Kidney epithelial cell (primary cell): Measurements from ENCODE around the gene OR5B3. TPM values are rescaled to one million over a fixed set of nuclear protein-coding genes. Genes with fewer than 3 reads are reported as not detected.
"Not testable (repeated sequence)": the region's sequence is repeated elsewhere in the genome, so short reads cannot be mapped to it uniquely, and the experiment has no call there.

Experiments
- DNase-seq: peaks from one replicate; pipeline ENCODE4 v3.0.0-alpha.2; 2010; ENCODE audit warnings: low read depth
- H3K27me3 ChIP-seq: 2 replicates; pipeline ENCODE4 v1.6.0; 2011; ENCODE audit warnings: low read length; ENCODE audit not compliant: control insufficient read depth, insufficient read depth
- H3K36me3 ChIP-seq: 2 replicates; pipeline ENCODE4 v1.5.1; 2011; ENCODE audit warnings: low read length; ENCODE audit not compliant: control insufficient read depth, insufficient read depth
- H3K4me3 ChIP-seq: 2 replicates; pipeline ENCODE4 v1.5.1; 2011; ENCODE audit warnings: low read depth, mild to moderate bottlenecking, control low read depth, low read length
- total RNA-seq: library from RNA; depleted of rRNA; stranded (reverse); fragments of >200 nt; gene quantifications from 2 replicates; pipeline ENCODE4 v1.2.3, GENCODE V29; 2015
- TF ChIP-seq, protein P1 (sequence below): IDR thresholded peaks from 2 replicates; pipeline ENCODE4 v1.5.1; 2011; ENCODE audit warnings: mild to moderate bottlenecking, moderate library complexity, low read length, control low read depth, inconsistent platforms; ENCODE audit not compliant: insufficient read depth, poor library complexity, severe bottlenecking

Gene OR5B3
- total RNA-seq, 1 donor from 2014 or later, result not detected

DNA sequence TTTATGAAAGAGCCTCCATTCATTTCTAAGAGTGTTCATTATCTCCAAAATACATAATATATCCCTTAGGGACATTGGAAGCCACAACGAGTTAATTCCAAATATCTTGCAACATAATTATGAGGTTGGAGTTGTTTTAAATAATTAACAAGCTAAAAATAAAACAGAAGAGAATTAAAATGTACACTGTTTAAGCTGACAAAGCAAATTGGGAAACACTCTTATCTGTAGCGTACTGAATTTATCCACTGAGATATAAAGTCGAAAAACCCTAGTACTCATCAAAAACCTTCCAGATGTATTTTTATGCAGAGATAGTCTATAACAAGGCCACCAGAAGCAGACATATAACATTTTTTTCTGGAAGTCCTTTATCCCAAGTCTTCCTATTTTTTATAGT lies 27.5 kb upstream of the OR5B3 start:
- H3K4me3 ChIP-seq, result no peak overlapping the region
- no peak for DNase-seq
- no peaks in the 10 kb centered on the region for H3K27me3 ChIP-seq
- TF ChIP-seq, protein P1, sequence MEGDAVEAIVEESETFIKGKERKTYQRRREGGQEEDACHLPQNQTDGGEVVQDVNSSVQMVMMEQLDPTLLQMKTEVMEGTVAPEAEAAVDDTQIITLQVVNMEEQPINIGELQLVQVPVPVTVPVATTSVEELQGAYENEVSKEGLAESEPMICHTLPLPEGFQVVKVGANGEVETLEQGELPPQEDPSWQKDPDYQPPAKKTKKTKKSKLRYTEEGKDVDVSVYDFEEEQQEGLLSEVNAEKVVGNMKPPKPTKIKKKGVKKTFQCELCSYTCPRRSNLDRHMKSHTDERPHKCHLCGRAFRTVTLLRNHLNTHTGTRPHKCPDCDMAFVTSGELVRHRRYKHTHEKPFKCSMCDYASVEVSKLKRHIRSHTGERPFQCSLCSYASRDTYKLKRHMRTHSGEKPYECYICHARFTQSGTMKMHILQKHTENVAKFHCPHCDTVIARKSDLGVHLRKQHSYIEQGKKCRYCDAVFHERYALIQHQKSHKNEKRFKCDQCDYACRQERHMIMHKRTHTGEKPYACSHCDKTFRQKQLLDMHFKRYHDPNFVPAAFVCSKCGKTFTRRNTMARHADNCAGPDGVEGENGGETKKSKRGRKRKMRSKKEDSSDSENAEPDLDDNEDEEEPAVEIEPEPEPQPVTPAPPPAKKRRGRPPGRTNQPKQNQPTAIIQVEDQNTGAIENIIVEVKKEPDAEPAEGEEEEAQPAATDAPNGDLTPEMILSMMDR, result no peak
- H3K36me3 ChIP-seq, result no peaks in the 10 kb centered on the region

DNA sequence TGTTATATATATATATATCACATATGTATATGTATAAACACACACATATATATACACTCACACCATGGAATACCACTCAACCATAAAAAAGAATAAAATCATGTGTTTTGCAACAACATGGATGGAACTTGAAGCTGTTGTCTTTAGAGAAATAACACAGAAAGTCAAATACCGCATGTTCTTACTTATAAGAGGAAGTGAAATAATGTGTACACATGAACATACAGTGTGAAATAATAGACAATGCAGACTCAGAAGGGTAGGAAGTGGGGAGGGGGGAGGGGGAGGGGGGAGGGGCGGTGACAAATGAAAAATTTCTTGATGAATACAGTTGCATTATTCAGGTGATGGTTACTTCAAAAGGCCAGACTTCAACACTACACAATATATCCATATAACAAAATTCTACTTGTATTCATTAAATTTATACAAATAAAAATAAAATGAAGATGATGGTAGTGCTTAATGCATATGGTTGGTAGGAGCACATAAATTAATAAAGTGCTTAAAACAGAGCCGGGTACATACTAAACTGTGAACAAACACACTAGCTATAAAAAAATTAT lies 27.0 kb upstream of the OR5B3 start:
- DNase-seq, result no peak
- TF ChIP-seq, protein P1, result no peak
- no peaks in the 10 kb centered on the region for H3K36me3 ChIP-seq
- no peak overlapping the region for H3K4me3 ChIP-seq
- no peaks in the 10 kb centered on the region for H3K27me3 ChIP-seq

DNA sequence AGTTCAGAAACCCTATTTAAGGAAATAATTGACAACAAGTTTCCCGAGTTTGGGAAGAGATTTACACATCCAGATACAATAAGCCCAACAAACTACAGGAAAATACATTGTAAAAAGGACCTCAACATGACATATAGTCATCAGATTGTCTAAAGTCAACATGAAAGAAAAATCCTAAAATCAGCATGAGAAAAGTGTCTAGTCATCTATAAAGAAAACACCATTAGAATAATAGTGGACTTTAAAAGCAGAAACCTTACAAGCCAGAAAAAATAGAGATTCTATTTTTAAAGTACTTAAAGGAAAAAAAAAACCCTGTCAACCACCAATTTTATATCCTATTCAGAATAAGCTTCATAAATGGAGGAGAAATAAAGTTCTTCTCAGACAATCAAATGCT lies 22.6 kb upstream of the OR5B3 start:
- Histone ChIP-seq H3K27me3 (no peaks in the 10 kb centered on the region), H3K4me3 (no peak overlapping the region), H3K36me3 (no peaks in the 10 kb centered on the region)
- no peak for DNase-seq
- TF ChIP-seq, protein P1, result no peak

DNA sequence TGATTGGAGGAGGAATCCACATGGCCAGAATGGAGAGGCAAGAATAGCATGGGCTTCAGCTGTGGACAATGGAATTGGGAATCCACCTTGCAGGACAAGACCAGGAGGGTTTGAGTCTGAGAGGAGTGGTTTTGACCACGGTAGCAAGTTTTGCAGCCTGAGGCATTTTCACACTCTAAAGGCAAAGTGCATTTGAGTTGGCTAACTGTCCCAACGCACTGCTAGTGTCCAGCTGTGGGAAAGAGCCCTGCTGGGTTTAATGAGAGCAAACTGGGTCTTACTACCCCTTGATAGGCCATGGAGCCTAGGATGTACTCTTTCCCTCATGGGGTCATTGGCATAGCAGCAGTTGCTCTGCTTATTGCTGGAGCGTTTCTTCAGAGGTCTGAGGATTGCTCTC lies 21.3 kb upstream of the OR5B3 start, which contains the start of gene OR5B2:
OR5B2 (minus strand) TSS at position 101 of the 400 bp plus-strand sequence. CDS start 4,860 bp downstream, outside the sequence.
- Histone ChIP-seq H3K36me3 (no peaks in the 10 kb centered on the region), H3K27me3 (no peaks in the 10 kb centered on the region), H3K4me3 (no peak within 1 kb of the TSS)
- TF ChIP-seq, protein P1, result no peak
- no peak for DNase-seq

DNA sequence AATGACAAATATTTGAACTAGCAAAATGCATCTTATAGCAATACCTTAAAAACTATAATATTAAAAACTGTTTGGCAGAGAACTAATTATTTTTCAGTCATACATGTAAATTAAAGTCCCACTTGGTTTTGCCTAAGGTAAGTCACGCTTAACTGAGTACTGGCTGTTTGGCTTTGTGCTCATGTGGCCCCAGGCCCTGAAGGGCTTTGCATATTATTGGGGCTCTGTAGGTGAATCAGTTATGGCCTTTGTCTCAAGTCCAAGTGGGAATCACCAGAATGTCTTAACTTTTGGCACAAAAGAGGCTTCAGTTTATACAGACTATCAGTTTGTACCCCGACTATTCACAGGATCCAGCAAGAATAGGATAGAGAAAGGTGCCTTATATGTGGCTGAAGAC lies 7.1 kb downstream of the OR5B3 start:
- H3K27me3 ChIP-seq, DNase-seq, H3K4me3 ChIP-seq, H3K36me3 ChIP-seq: not testable (repeated sequence)

DNA sequence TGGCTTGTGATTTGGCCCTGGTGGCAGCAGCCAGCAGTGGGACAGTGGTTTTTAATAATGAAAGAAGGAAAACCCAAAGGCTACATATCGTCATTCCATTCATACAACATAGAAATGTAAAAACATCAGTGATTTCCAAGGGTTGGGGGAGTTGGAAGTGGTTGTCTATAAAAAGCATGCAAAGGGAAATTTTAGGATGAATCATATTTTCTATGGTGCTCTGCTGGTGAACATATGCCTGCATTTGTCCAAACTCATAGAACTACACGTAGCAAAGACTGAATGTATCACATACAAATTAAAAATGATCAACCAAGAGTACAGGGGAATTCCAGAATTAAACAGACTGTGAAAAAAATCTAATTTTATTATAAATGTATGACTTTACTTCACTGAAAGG lies 11.1 kb downstream of the OR5B3 start:
- no peaks in the 10 kb centered on the region for H3K36me3 ChIP-seq
- H3K4me3 ChIP-seq, result no peak overlapping the region
- no peaks in the 10 kb centered on the region for H3K27me3 ChIP-seq
- DNase-seq, result no peak
- TF ChIP-seq, protein P1, result no peak
